SK-N-SH (cell line): ENCODE data around the gene TMPRSS9. TPM values are rescaled to one million over a fixed set of nuclear protein-coding genes. Genes with fewer than 3 reads are reported as not detected.
A peak's percentile ranks its signal among the peaks of the same experiment; 100 is the strongest.
"Not testable (repeated sequence)": the region's sequence is repeated elsewhere in the genome, so short reads cannot be mapped to it uniquely, and the experiment has no call there.

Experiments
- CTCF ChIA-PET: fragments of 300-600, 350-600 bp; formaldehyde crosslinking; extraction: SDS; loops from one replicate; lab custom pipeline; 2021; lab: Yijun Ruan, JAX
- POLR2A ChIA-PET: fragments of 350-600 bp; sonication (Branson Sonifier 250); formaldehyde crosslinking; extraction: SDS; loops from one replicate; lab custom pipeline; 2020; ENCODE audit warnings: antibody characterized with exemption, inconsistent platforms; lab: Yijun Ruan, JAX
- DNase-seq: peaks from one replicate; pipeline ENCODE4 v3.0.0; 2012
- H2AFZ ChIP-seq: fragments of 200-600 bp; sonication (generic); 2 replicates; pipeline ENCODE4 v1.8.1; 2016; ENCODE audit warnings: antibody characterized with exemption, mild to moderate bottlenecking, low read depth
- H3F3A ChIP-seq: fragments of 200-600 bp; sonication (generic); replicated peaks from 2 replicates; pipeline ENCODE3; 2016; ENCODE audit warnings: antibody characterized with exemption, mild to moderate bottlenecking; ENCODE audit not compliant: insufficient read depth
- H3K27ac ChIP-seq, 2 experiments: fragments of 200-500 bp in 1 of 2; fragments of 200-600 bp in 1 of 2; sonication (Bioruptor generic) in 1 of 2; sonication (generic), shearing (Covaris generic) in 1 of 2; 2 replicates each; pipeline versions ENCODE4 v1.5.1 to v1.6.1; 2014 to 2016; ENCODE audit warnings: low read depth in 2 of 2, inconsistent platforms in 1 of 2, low read length in 1 of 2, mild to moderate bottlenecking in 1 of 2, mixed read lengths in 1 of 2
- H3K27me3 ChIP-seq: fragments of 200-600 bp; sonication (generic), shearing (Covaris generic); 2 replicates; pipeline ENCODE4 v1.6.1; 2016; ENCODE audit warnings: mixed run types; ENCODE audit not compliant: insufficient read depth
- H3K36me3 ChIP-seq, 2 experiments: fragments of 200-500 bp in 1 of 2; fragments of 200-600 bp in 1 of 2; sonication (Bioruptor generic) in 1 of 2; sonication (generic) in 1 of 2; replicated peaks in 1 of 2; 2 replicates each; pipeline versions ENCODE3 to v1.5.1; 2014 to 2016; ENCODE audit warnings: low read length in 1 of 2, mild to moderate bottlenecking in 1 of 2; ENCODE audit not compliant: insufficient read depth in 2 of 2, control insufficient read depth in 1 of 2
- H3K4me1 ChIP-seq, 2 experiments: fragments of 200-500 bp in 1 of 2; fragments of 200-600 bp in 1 of 2; sonication (Bioruptor generic) in 1 of 2; sonication (generic), shearing (Covaris generic) in 1 of 2; 2 replicates each; pipeline versions ENCODE4 v1.5.1 to v1.6.1; 2014 to 2016; ENCODE audit warnings: low read depth in 1 of 2, low read length in 1 of 2, mixed run types in 1 of 2; ENCODE audit not compliant: insufficient read depth in 2 of 2, control insufficient read depth in 1 of 2
- H3K4me2 ChIP-seq: fragments of 200-600 bp; sonication (generic), shearing (Covaris generic); 2 replicates; pipeline ENCODE4 v1.6.1; 2017; ENCODE audit warnings: mixed run types
- H3K4me3 ChIP-seq, 2 experiments: fragments of 200-500 bp in 1 of 2; fragments of 200-600 bp in 1 of 2; sonication (Bioruptor generic) in 1 of 2; sonication (generic), shearing (Covaris generic) in 1 of 2; 2 replicates each; pipeline versions ENCODE4 v1.5.1 to v1.8.1; 2014 to 2016; ENCODE audit warnings: low read depth in 2 of 2, inconsistent platforms in 1 of 2, low read length in 1 of 2, mild to moderate bottlenecking in 1 of 2, mixed read lengths in 1 of 2, moderate library complexity in 1 of 2
- H3K79me2 ChIP-seq: fragments of 200-600 bp; sonication (generic); 2 replicates; pipeline ENCODE4 v1.8.1; 2017; ENCODE audit warnings: mild to moderate bottlenecking; ENCODE audit not compliant: insufficient read depth
- H3K9ac ChIP-seq: fragments of 200-600 bp; sonication (generic); 2 replicates; pipeline ENCODE4 v1.6.1; 2017; ENCODE audit warnings: mixed run types
- H3K9me2 ChIP-seq: fragments of 200-600 bp; sonication (generic); 2 replicates; pipeline ENCODE4 v1.6.1; 2017; ENCODE audit warnings: mixed run types
- H3K9me3 ChIP-seq: fragments of 200-600 bp; sonication (generic); 2 replicates; pipeline ENCODE4 v1.6.1; 2017; ENCODE audit warnings: mixed run types, mild to moderate bottlenecking, moderate library complexity
- H4K20me1 ChIP-seq: fragments of 200-600 bp; sonication (generic); 2 replicates; pipeline ENCODE4 v1.6.1; 2017; ENCODE audit warnings: mild to moderate bottlenecking, mixed run types; ENCODE audit not compliant: insufficient read depth
- CHD2 ChIP-seq: fragments of 150-350 bp; IDR thresholded peaks from 2 replicates; pipeline ENCODE4 v1.6.1; 2018; ENCODE audit warnings: low read length; ENCODE audit not compliant: partially characterized antibody
- IRF3 ChIP-seq: fragments of 150-350 bp; IDR thresholded peaks from 2 replicates; pipeline ENCODE4 v1.6.1; 2016; ENCODE audit warnings: mild to moderate bottlenecking, low read depth, low read length
- MEF2A ChIP-seq: IDR thresholded peaks from 2 replicates; pipeline ENCODE4 v1.4.0; 2012; ENCODE audit warnings: low read depth, borderline replicate concordance
- MXI1 ChIP-seq: IDR thresholded peaks from 2 replicates; pipeline ENCODE4 v1.6.1; 2012; ENCODE audit warnings: mild to moderate bottlenecking, low read depth, low read length, improper control_type of control experiment
- NRF1 ChIP-seq: IDR thresholded peaks from 2 replicates; pipeline ENCODE4 v1.6.1; 2012; ENCODE audit warnings: low read depth, mild to moderate bottlenecking, low read length
- PBX3 ChIP-seq: IDR thresholded peaks from 2 replicates; pipeline ENCODE4; 2012
- RAD21 ChIP-seq: IDR thresholded peaks from 2 replicates; pipeline ENCODE4 v1.6.1; 2012; ENCODE audit warnings: mild to moderate bottlenecking, low read length
- REST ChIP-seq: IDR thresholded peaks from 2 replicates; pipeline ENCODE4 v1.6.1; 2012; ENCODE audit warnings: mild to moderate bottlenecking, low read depth, low read length, moderate library complexity
- TAF1 ChIP-seq: IDR thresholded peaks from 2 replicates; pipeline ENCODE4 v1.6.1; 2012; ENCODE audit warnings: low read depth, mild to moderate bottlenecking, low read length, moderate library complexity, borderline replicate concordance
- ZBTB33 ChIP-seq: IDR thresholded peaks from 2 replicates; pipeline ENCODE4 v1.4.0; 2012; ENCODE audit warnings: low read depth, borderline replicate concordance
- WGBS: methylation state at CpG from one replicate; pipeline ENCODE4 v1.1.6; 2017; ENCODE audit warnings: low lambda C conversion rate; 5-methylcytosine and 5-hydroxymethylcytosine counted together
- polyA plus RNA-seq, 3 experiments: library from polyadenylated mRNA; depleted of rRNA; stranded (reverse); fragments of >200 nt; gene quantifications; 2 replicates each; pipeline ENCODE4 v1.2.3, GENCODE V29; 2012

Gene TMPRSS9
- polyA plus RNA-seq, 1 of the 3 experiments (the other 2 are of a cell fraction) = not detected

GRCh38 chr19:2345076-2345475 is 15.0 kb upstream of the TMPRSS9 start (continued):
- TF ChIP-seq REST (no peak), MXI1 (no peak), MEF2A (no peak)

GRCh38 chr19:2345794-2346663 is 14.0 kb upstream of the TMPRSS9 start:
- H3K27me3 ChIP-seq = no peaks in the 10 kb centered on the region
- no peak overlapping the region for H3K4me3 ChIP-seq
- no peaks in the 10 kb centered on the region for H3K79me2 ChIP-seq
- no peaks in the 10 kb centered on the region; a peak in 1 of 4 replicates for H3K4me1 ChIP-seq
- H3K9me2 ChIP-seq = no peaks in the 10 kb centered on the region
- ChIA-PET CTCF (no interaction called here), POLR2A (no interaction called here)
- WGBS = 85% methylated on average over 25 of the region's 25 CpGs
- TF ChIP-seq MXI1 (peak; percentile 56; the same call in 1 of the 2 replicates), ZBTB33 (no peak), PBX3 (no peak), CHD2 (no peak), IRF3 (no peak), TAF1 (no peak), NRF1 (no peak), RAD21 (no peak)
- no peak overlapping the region for H3K9ac ChIP-seq
- no peaks in the 10 kb centered on the region for H3F3A ChIP-seq
- no peaks in the 10 kb centered on the region for H4K20me1 ChIP-seq
- no peak overlapping the region for H2AFZ ChIP-seq
- H3K36me3 ChIP-seq = peaks cover 0 to 14% of the 10 kb centered on the region in 2 experiments
- H3K9me3 ChIP-seq = no peaks in the 10 kb centered on the region
- peak; percentile 75 for DNase-seq
- H3K27ac ChIP-seq = no peak overlapping the region
- H3K4me2 ChIP-seq = no peak overlapping the region

- H3K4me2 ChIP-seq, H3K9me3 ChIP-seq, H3K4me1 ChIP-seq, H3K27me3 ChIP-seq, H3K36me3 ChIP-seq, H3F3A ChIP-seq, H3K9ac ChIP-seq, H4K20me1 ChIP-seq, CTCF ChIA-PET, H3K4me3 ChIP-seq, H3K27ac ChIP-seq, H3K79me2 ChIP-seq, DNase-seq, H3K9me2 ChIP-seq, H2AFZ ChIP-seq, POLR2A ChIA-PET: not testable (repeated sequence)
- 94% methylated on average over 24 of the region's 24 CpGs for WGBS
These were observed 10.2 kb upstream of the TMPRSS9 start for GRCh38 chr19:2349818-2350217.
